Lung (tissue), 12 donors: ENCODE results near the gene LNX1. TPM values are rescaled to one million over a fixed set of nuclear protein-coding genes. Genes with fewer than 3 reads are reported as not detected.

Experiments used
- ATAC-seq: fragments of 200-7000 bp; cut with Tn5 transposase; one replicate; pipeline ENCODE4 v1.9.1; 2020; ENCODE audit warnings: moderate number of reproducible peaks; ENCODE audit not compliant: insufficient read depth, low FRiP score
- DNase-seq, 3 donors: peaks; one replicate each; pipeline ENCODE4 v3.0.0-alpha.2; 2013 to 2017
- H3K27ac ChIP-seq, 2 donors: one replicate each; pipeline ENCODE4 v1.5.1; 2013; ENCODE audit warnings: mild to moderate bottlenecking in 2 of 2, moderate library complexity in 2 of 2, control low read depth in 1 of 2, inconsistent platforms in 1 of 2, low read depth in 1 of 2, low read length in 1 of 2
- H3K27me3 ChIP-seq, 3 donors: one replicate each; pipeline ENCODE4 v1.5.1; 2013; ENCODE audit warnings: low read length in 2 of 3; ENCODE audit not compliant: control insufficient read depth in 3 of 3, insufficient read depth in 3 of 3
- H3K36me3 ChIP-seq, 4 donors: one replicate each; pipeline ENCODE4 v1.5.1; 2013; ENCODE audit warnings: low read length in 4 of 4, mild to moderate bottlenecking in 1 of 4, moderate library complexity in 1 of 4; ENCODE audit not compliant: control insufficient read depth in 4 of 4, insufficient read depth in 4 of 4
- H3K4me1 ChIP-seq, 5 donors: one replicate each; pipeline ENCODE4 v1.5.1; 2013; ENCODE audit warnings: low read length in 5 of 5, mild to moderate bottlenecking in 2 of 5, moderate library complexity in 1 of 5; ENCODE audit not compliant: control insufficient read depth in 5 of 5, insufficient read depth in 5 of 5
- H3K4me3 ChIP-seq: one replicate; pipeline ENCODE4 v1.5.1; 2013; ENCODE audit warnings: mild to moderate bottlenecking, control low read depth, moderate library complexity
- H3K9ac ChIP-seq, 2 donors: one replicate each; pipeline ENCODE4 v1.5.1; 2013; ENCODE audit warnings: low read length in 2 of 2, control low read depth in 1 of 2; ENCODE audit not compliant: insufficient read depth in 1 of 2
- H3K9me3 ChIP-seq, 4 donors: one replicate each; pipeline ENCODE4 v1.5.1; 2013; ENCODE audit warnings: low read length in 3 of 4, mild to moderate bottlenecking in 1 of 4, moderate library complexity in 1 of 4; ENCODE audit not compliant: control insufficient read depth in 4 of 4, insufficient read depth in 3 of 4
- WGBS, 2 donors: extraction: QIAGEN DNeasy Blood & Tissue Kit; methylation state at CpG; one replicate each; pipeline ENCODE4 v1.1.7; 2013; 5-methylcytosine and 5-hydroxymethylcytosine counted together
- polyA plus RNA-seq, 2 donors: library from polyadenylated mRNA; stranded (reverse); fragments of 200-250 nt; gene quantifications; one replicate each; pipeline ENCODE4 v1.2.1, GENCODE V29; 2013
- total RNA-seq, 2 donors: library from RNA; depleted of rRNA in 1 of 2; stranded (reverse); fragments of >200 nt in 1 of 2; gene quantifications; one replicate each; pipeline ENCODE4 v1.2.1, GENCODE V29; 2014 to 2021
- TF ChIP-seq, protein P1 (sequence below): IDR thresholded peaks from 2 replicates; pipeline ENCODE4 v1.5.1; 2012; ENCODE audit warnings: mild to moderate bottlenecking; ENCODE audit errors: control extremely low read depth, extremely low read depth
- donor health status: control.
- donor health status: control.
- donor health status: Bipolar disorder and iron deficiency.
- donor health status: healthy.
- donor health status: DM: yes; HTN: yes; CAD: no.

The LNX1 gene
- total and polyA plus RNA-seq, 4 donors, result 1.4 to 5.2 (median 3.2) TPM

DNA sequence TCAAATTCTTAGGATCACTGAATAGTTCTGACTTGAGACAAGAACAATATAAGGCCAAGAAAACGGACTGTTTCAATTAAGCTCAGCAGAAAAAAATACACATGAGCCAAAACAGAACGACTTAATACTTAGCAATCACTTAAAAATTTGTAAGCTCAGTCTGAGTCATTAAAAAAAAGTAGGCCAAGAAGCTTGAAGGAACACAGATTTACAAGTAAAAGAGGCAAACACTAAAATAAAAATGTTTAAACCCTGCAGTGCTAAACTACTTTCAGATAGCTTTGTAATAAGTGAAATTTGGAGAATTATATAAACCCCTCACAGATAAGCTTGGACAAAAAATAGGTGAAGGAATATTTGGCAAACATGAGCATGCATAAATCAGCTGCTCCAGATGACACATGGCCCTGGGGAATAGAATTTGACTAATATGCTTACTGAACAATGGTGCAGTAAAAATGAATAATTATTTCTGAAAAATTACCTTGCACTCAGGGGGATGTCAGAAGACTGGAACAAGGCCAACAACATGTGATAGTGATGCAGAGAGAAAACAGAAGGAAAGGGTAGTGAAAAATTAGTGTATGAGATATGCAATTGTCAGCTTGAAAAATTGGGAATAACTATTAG lies 49.6 kb downstream of the LNX1 start:
- peak in 2 of 3 donors; percentile 67 to 85 for DNase-seq
- Histone ChIP-seq H3K27ac (no peak overlapping the region), H3K9ac (no peak overlapping the region), H3K36me3 (no peaks in the 10 kb centered on the region), H3K27me3 (no peaks in the 10 kb centered on the region), H3K4me3 (no peak overlapping the region), H3K4me1 (peaks cover 4 to 38% (median 10%) of the 10 kb centered on the region in 5 donors), H3K9me3 (no peaks in the 10 kb centered on the region)
- TF ChIP-seq, protein P1, sequence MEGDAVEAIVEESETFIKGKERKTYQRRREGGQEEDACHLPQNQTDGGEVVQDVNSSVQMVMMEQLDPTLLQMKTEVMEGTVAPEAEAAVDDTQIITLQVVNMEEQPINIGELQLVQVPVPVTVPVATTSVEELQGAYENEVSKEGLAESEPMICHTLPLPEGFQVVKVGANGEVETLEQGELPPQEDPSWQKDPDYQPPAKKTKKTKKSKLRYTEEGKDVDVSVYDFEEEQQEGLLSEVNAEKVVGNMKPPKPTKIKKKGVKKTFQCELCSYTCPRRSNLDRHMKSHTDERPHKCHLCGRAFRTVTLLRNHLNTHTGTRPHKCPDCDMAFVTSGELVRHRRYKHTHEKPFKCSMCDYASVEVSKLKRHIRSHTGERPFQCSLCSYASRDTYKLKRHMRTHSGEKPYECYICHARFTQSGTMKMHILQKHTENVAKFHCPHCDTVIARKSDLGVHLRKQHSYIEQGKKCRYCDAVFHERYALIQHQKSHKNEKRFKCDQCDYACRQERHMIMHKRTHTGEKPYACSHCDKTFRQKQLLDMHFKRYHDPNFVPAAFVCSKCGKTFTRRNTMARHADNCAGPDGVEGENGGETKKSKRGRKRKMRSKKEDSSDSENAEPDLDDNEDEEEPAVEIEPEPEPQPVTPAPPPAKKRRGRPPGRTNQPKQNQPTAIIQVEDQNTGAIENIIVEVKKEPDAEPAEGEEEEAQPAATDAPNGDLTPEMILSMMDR, result no peak
- WGBS, 2 donors, result 41 to 67% methylated on average over 2 of the region's 2 CpGs
- peak; percentile 38 for ATAC-seq

DNA sequence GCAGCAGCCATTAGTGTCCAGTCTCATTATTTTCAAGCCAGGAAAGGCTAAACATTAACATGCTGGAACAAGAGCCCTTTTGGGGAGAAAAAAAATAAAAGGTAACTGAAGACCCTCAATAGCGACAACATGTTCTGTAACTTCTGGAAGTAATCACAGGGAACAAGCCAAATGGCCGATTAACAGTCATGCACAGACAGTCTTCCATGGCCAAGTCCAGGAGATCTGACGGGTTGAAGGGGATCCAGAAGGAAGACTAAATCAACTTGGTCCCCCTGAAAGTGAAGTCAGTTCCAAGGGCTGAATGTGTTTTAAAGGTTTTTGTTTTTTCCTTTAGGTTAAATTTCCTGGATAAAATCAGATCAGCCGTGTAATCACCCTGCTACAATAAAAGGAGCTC lies 52.5 kb downstream of the LNX1 start:
- Histone ChIP-seq H3K4me3 (no peak overlapping the region), H3K36me3 (no peaks in the 10 kb centered on the region), H3K27ac (no peak overlapping the region), H3K27me3 (no peaks in the 10 kb centered on the region), H3K9me3 (peaks cover 0 to under 1% (median 0%) of the 10 kb centered on the region in 4 donors), H3K4me1 (peaks cover 4 to 29% (median 10%) of the 10 kb centered on the region in 5 donors), H3K9ac (no peak overlapping the region)
- WGBS, 2 donors, result 87 to 92% methylated on average over 4 of the region's 4 CpGs
- ATAC-seq (no peak), DNase-seq (no peak)
- TF ChIP-seq, protein P1, result no peak

DNA sequence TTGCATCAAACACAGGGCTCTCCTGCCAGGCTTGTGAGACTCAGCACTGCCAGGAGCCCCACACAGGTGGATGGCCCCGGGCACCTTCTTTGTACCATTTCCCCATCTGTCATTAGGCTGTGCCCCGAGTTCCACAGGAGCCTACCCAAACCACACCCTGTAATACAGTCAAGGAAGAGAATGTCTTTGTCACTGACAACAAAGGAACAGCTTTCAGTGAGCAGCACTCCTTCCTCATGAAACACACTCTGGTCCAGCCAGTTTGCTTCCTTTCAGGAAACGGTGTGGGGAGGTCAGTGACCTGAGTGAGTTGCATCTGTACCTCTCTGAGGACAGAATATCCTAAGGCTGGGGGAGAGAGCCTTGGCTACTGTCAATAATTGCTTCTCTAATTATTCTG lies 53.7 kb downstream of the LNX1 start:
- peaks cover 0 to 2% (median 0%) of the 10 kb centered on the region in 4 donors for H3K9me3 ChIP-seq
- no peak overlapping the region for H3K27ac ChIP-seq
- H3K4me1 ChIP-seq, result peaks cover 4 to 23% (median 10%) of the 10 kb centered on the region in 5 donors
- no peak overlapping the region for H3K4me3 ChIP-seq
- ATAC-seq, result no peak
- H3K36me3 ChIP-seq, result no peaks in the 10 kb centered on the region
- no peak overlapping the region for H3K9ac ChIP-seq
- no peaks in the 10 kb centered on the region for H3K27me3 ChIP-seq
- TF ChIP-seq, protein P1, result no peak
- DNase-seq, result no peak
- WGBS, 2 donors, result 34 to 39% methylated on average over 3 of the region's 3 CpGs

DNA sequence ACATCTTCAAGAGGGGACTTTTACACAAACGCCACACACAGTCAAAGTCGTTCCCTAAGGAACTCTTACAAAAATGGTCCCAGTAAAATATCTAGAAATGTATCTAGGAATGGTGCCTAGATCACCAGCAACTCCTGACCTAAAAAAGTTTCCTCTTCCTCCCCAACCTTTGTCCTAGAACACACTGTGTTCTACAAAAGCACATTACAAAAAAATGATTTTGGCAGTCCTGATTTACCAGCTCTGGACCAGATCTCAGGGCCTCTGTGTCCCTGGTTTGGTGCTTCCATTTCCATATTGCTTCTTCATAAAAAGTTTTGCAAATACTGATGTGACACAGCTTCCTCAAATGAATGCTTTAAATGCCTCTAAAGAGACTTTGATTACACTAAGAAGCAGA lies 55.0 kb downstream of the LNX1 start:
- H3K4me3 ChIP-seq, result no peak overlapping the region
- DNase-seq, result no peak
- H3K27ac ChIP-seq, result no peak overlapping the region
- H3K27me3 ChIP-seq, result no peaks in the 10 kb centered on the region
- no peaks in the 10 kb centered on the region for H3K36me3 ChIP-seq
- no peak overlapping the region for H3K9ac ChIP-seq
- H3K9me3 ChIP-seq, result peaks cover 0 to 2% (median 0%) of the 10 kb centered on the region in 4 donors
- peaks cover 0 to 21% (median 5%) of the 10 kb centered on the region in 5 donors for H3K4me1 ChIP-seq
- TF ChIP-seq, protein P1, result no peak
- ATAC-seq, result no peak
- 93 to 95% methylated on average over 2 of the region's 2 CpGs for WGBS, 2 donors
